ENCODE results near the gene CDHR1. TPM values are rescaled to one million over a fixed set of nuclear protein-coding genes. Genes with fewer than 3 reads are reported as not detected.

Gene CDHR1
- total RNA-seq, 1 experiment from 2014 or later = 5.0 TPM

- no peak for TF ChIP-seq JUN (CRISPR knock-in tag; IDR thresholded peaks at IDR 0.05)
- TF ChIP-seq, protein P1, sequence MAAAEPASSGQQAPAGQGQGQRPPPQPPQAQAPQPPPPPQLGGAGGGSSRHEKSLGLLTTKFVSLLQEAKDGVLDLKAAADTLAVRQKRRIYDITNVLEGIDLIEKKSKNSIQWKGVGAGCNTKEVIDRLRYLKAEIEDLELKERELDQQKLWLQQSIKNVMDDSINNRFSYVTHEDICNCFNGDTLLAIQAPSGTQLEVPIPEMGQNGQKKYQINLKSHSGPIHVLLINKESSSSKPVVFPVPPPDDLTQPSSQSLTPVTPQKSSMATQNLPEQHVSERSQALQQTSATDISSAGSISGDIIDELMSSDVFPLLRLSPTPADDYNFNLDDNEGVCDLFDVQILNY (CRISPR knock-in tag; IDR thresholded peaks at IDR 0.05) = no peak
- TF ChIP-seq GTF2I (CRISPR knock-in tag; conservative IDR thresholded peaks at IDR 0.05) = no peak
Observed at GRCh38 chr10:84232376-84232775, 38.0 kb downstream of the CDHR1 start (continued).

DNA sequence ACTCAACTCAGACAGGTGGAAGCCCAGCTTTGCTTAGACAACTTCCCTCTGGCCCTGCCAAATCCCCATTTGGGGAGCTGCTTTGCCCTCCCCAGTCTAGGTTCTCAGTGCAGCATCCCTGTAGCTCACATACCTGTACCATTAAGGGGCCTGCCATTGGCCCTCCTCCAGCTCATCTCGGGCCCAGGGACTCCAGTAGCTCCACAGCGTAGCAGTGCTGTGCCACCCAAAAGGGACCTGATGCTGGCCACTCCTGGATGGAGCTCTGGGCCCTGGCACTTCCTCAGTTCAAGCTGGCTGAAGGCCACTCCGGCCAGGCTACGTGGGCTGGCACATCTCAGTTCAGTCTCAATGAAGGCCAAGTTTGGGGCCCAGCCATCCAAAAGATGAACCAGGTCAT is 39.6 kb downstream of the CDHR1 start:
- ATAC-seq (no peak), DNase-seq (ENCODE audit: low spot score) (no peak)
- ChIA-PET CTCF (interaction anchor here (0.8 to 1.4 kb wide), 4 partner anchors 23 to 307 kb away, joined by 3 to 5 read pairs (median 3); no protein-coding TSS in a partner anchor), POLR2A (no interaction called here)
- Mint-ChIP-seq H3K4me3 (no peak overlapping the region), H3K27ac (no peak overlapping the region), H3K27me3 (ENCODE audit: low read depth) (peaks cover 21% of the 10 kb centered on the region), H3K4me1 (0 out of 2 replicates have a peak, but pooled peaks cover 4% of the 10 kb centered on the region), H3K36me3 (no peaks in the 10 kb centered on the region), H3K9me3 (no peaks in the 10 kb centered on the region)
- no peak for TF ChIP-seq TEAD1 (CRISPR knock-in tag; IDR thresholded peaks at IDR 0.05)
- no peak for TF ChIP-seq PRRX2 (CRISPR knock-in tag; IDR thresholded peaks at IDR 0.05)
- no peak for TF ChIP-seq ZNF396 (CRISPR knock-in tag; IDR thresholded peaks at IDR 0.05; ENCODE audit: borderline replicate concordance)
- no peak for TF ChIP-seq USF2 (CRISPR knock-in tag; IDR thresholded peaks at IDR 0.05)
- TF ChIP-seq E2F4 (CRISPR knock-in tag; IDR thresholded peaks at IDR 0.05; ENCODE audit: borderline replicate concordance, low read depth) = no peak
- no peak for TF ChIP-seq STAT6 (CRISPR knock-in tag; conservative IDR thresholded peaks at IDR 0.05; ENCODE audit: low read depth)
- TF ChIP-seq TEAD4 (CRISPR knock-in tag; IDR thresholded peaks at IDR 0.05) = no peak
- TF ChIP-seq, protein P2, sequence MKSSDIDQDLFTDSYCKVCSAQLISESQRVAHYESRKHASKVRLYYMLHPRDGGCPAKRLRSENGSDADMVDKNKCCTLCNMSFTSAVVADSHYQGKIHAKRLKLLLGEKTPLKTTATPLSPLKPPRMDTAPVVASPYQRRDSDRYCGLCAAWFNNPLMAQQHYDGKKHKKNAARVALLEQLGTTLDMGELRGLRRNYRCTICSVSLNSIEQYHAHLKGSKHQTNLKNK (CRISPR knock-in tag; IDR thresholded peaks at IDR 0.05) = no peak
- no peak for TF ChIP-seq TP53 (CRISPR knock-in tag; IDR thresholded peaks at IDR 0.05)
- TF ChIP-seq ELF4 (CRISPR knock-in tag; IDR thresholded peaks at IDR 0.05; ENCODE audit: low read depth) = no peak
- no peak for TF ChIP-seq OVOL2 (CRISPR knock-in tag; IDR thresholded peaks at IDR 0.05; ENCODE audit: borderline replicate concordance)
- TF ChIP-seq GTF2I (CRISPR knock-in tag; conservative IDR thresholded peaks at IDR 0.05) = no peak
- no peak for TF ChIP-seq SMAD3 (CRISPR knock-in tag; IDR thresholded peaks at IDR 0.05; ENCODE audit: borderline replicate concordance)
- TF ChIP-seq, protein P1 (CRISPR knock-in tag; IDR thresholded peaks at IDR 0.05) = no peak
- no peak for TF ChIP-seq NR3C1 (CRISPR knock-in tag; conservative IDR thresholded peaks at IDR 0.05; ENCODE audit: low read depth)
- no peak for TF ChIP-seq ZNF219 (CRISPR knock-in tag; IDR thresholded peaks at IDR 0.05; ENCODE audit: borderline replicate concordance)

DNA sequence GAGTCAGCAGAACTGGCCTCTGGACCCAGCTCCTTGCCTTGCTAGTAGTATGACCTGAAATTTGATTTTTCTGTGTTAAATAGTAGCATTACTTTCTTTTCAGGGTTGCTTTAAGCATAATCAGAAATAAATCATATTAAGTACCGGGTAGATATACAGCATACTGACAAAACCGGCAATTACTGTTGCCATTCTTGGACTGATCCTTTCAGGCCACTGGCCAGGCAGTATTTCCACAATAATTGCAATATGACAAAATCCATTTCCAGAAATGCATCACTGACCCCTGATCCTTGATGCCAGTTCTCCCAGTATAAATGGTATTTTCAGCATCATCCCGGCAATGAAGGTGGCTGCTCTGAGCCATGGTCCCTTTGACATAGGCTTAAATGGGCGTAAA is 40.1 kb downstream of the CDHR1 start:
- H3K27ac Mint-ChIP-seq = no peak overlapping the region
- CTCF ChIA-PET = interaction anchor here (1.2 to 1.4 kb wide), 2 partner anchors 29 to 86 kb away, joined by 3 read pairs; no protein-coding TSS in a partner anchor
- TF ChIP-seq, protein P3, sequence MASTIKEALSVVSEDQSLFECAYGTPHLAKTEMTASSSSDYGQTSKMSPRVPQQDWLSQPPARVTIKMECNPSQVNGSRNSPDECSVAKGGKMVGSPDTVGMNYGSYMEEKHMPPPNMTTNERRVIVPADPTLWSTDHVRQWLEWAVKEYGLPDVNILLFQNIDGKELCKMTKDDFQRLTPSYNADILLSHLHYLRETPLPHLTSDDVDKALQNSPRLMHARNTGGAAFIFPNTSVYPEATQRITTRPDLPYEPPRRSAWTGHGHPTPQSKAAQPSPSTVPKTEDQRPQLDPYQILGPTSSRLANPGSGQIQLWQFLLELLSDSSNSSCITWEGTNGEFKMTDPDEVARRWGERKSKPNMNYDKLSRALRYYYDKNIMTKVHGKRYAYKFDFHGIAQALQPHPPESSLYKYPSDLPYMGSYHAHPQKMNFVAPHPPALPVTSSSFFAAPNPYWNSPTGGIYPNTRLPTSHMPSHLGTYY (CRISPR knock-in tag; IDR thresholded peaks at IDR 0.05) = no peak
- TF ChIP-seq MYBL2 (CRISPR knock-in tag; IDR thresholded peaks at IDR 0.05) (no peak), IRF1 (CRISPR knock-in tag; IDR thresholded peaks at IDR 0.05) (no peak), ESRRA (CRISPR knock-in tag; IDR thresholded peaks at IDR 0.05; ENCODE audit: borderline replicate concordance) (no peak)
- TF ChIP-seq, protein P4, sequence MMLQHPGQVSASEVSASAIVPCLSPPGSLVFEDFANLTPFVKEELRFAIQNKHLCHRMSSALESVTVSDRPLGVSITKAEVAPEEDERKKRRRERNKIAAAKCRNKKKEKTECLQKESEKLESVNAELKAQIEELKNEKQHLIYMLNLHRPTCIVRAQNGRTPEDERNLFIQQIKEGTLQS (CRISPR knock-in tag; conservative IDR thresholded peaks at IDR 0.05) = no peak
- TF ChIP-seq, protein P5, sequence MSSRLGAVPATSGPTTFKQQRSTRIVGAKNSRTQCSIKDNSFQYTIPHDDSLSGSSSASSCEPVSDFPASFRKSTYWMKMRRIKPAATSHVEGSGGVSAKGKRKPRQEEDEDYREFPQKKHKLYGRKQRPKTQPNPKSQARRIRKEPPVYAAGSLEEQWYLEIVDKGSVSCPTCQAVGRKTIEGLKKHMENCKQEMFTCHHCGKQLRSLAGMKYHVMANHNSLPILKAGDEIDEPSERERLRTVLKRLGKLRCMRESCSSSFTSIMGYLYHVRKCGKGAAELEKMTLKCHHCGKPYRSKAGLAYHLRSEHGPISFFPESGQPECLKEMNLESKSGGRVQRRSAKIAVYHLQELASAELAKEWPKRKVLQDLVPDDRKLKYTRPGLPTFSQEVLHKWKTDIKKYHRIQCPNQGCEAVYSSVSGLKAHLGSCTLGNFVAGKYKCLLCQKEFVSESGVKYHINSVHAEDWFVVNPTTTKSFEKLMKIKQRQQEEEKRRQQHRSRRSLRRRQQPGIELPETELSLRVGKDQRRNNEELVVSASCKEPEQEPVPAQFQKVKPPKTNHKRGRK (CRISPR knock-in tag; IDR thresholded peaks at IDR 0.05; ENCODE audit: borderline replicate concordance) = no peak

More for the DNA sequence above, 40.1 kb downstream of the CDHR1 start:
- no peaks in the 10 kb centered on the region for H3K9me3 Mint-ChIP-seq
- POLR2A ChIA-PET = no interaction called here
- no peak for DNase-seq (ENCODE audit: low spot score)
- peaks cover 21% of the 10 kb centered on the region for H3K27me3 Mint-ChIP-seq (ENCODE audit: low read depth)
- H3K4me3 Mint-ChIP-seq = no peak overlapping the region
- H3K4me1 Mint-ChIP-seq = 0 out of 2 replicates have a peak, but pooled peaks cover 4% of the 10 kb centered on the region
- ATAC-seq = no peak
- no peaks in the 10 kb centered on the region for H3K36me3 Mint-ChIP-seq

Data from WTC11 (cell line).